Cardiac muscle cell (in vitro differentiated cells and primary cell): ENCODE measurements around the gene ZBTB33. TPM values are rescaled to one million over a fixed set of nuclear protein-coding genes. Genes with fewer than 3 reads are reported as not detected.

Experiments
- DNase-seq, 2 donors: peaks; one replicate each; pipeline versions ENCODE4 v3.0.0 to v3.0.0-alpha.2; 2010 to 2017; ENCODE audit warnings: low read depth in 1 of 2, low spot score in 1 of 2
- H3K27ac ChIP-seq: fragments of 200-600 bp; sonication (generic); 2 replicates; pipeline ENCODE4 v1.5.1; 2016
- H3K27me3 ChIP-seq: fragments of 200-600 bp; sonication (generic); 2 replicates; pipeline ENCODE4 v1.6.0; 2016; ENCODE audit warnings: control low read depth
- H3K36me3 ChIP-seq: fragments of 200-600 bp; sonication (generic); 2 replicates; pipeline ENCODE4 v1.5.1; 2016; ENCODE audit warnings: control low read depth
- H3K4me1 ChIP-seq: fragments of 200-600 bp; sonication (generic); 2 replicates; pipeline ENCODE4 v1.8.1; 2017; ENCODE audit warnings: low read depth, mild to moderate bottlenecking, mixed run types
- H3K4me3 ChIP-seq: fragments of 200-600 bp; sonication (generic); 2 replicates; pipeline ENCODE4 v1.5.1; 2016; ENCODE audit warnings: mild to moderate bottlenecking
- H3K9me3 ChIP-seq: fragments of 200-600 bp; sonication (generic); 2 replicates; pipeline ENCODE4 v1.5.1; 2017; ENCODE audit warnings: low read depth, mild to moderate bottlenecking, control low read depth
- polyA plus RNA-seq: library from polyadenylated mRNA; unstranded; fragments of >200 nt; fragmentation: Nextera tagmentation; extraction: Ambion mirVana; gene quantifications from 2 replicates; pipeline ENCODE4 v1.2.1, GENCODE V29; 2016
- total RNA-seq: library from RNA; depleted of rRNA; stranded (reverse); fragments of >200 nt; gene quantifications from 2 replicates; pipeline ENCODE4 v1.2.3, GENCODE V29; 2016
- TF ChIP-seq, protein P1 (sequence below): IDR thresholded peaks from 2 replicates; pipeline ENCODE4 v1.5.1; 2012; ENCODE audit warnings: low read depth, mild to moderate bottlenecking, low read length

Gene ZBTB33
- total and polyA plus RNA-seq, 2 experiments from 2014 or later, result 5.7 to 11.4 TPM

DNA sequence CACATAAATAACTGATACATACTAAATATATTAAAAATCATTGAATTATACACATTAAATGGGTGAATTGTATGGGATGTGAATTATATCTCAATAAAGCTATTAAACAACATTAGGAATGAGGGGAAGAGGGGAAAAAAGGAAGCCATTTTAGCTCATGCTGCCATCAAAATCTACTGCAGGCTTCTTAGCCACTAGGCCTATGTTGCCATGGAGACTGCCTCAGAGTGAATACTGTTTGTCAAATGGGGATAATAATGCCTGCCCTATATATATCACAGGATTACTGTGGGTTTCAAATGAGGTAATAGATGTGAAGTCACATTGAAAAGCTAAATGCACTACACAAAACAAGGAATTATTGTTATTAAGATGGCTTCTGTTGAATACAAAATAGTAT is 39.5 kb downstream of the ZBTB33 start:
- no peak overlapping the region for H3K4me3 ChIP-seq
- H3K9me3 ChIP-seq, result no peaks in the 10 kb centered on the region
- TF ChIP-seq, protein P1, sequence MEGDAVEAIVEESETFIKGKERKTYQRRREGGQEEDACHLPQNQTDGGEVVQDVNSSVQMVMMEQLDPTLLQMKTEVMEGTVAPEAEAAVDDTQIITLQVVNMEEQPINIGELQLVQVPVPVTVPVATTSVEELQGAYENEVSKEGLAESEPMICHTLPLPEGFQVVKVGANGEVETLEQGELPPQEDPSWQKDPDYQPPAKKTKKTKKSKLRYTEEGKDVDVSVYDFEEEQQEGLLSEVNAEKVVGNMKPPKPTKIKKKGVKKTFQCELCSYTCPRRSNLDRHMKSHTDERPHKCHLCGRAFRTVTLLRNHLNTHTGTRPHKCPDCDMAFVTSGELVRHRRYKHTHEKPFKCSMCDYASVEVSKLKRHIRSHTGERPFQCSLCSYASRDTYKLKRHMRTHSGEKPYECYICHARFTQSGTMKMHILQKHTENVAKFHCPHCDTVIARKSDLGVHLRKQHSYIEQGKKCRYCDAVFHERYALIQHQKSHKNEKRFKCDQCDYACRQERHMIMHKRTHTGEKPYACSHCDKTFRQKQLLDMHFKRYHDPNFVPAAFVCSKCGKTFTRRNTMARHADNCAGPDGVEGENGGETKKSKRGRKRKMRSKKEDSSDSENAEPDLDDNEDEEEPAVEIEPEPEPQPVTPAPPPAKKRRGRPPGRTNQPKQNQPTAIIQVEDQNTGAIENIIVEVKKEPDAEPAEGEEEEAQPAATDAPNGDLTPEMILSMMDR, result no peak
- H3K27me3 ChIP-seq, result no peaks in the 10 kb centered on the region
- no peak for DNase-seq
- no peaks in the 10 kb centered on the region for H3K36me3 ChIP-seq
- no peaks in the 10 kb centered on the region for H3K4me1 ChIP-seq
- H3K27ac ChIP-seq, result no peak overlapping the region

DNA sequence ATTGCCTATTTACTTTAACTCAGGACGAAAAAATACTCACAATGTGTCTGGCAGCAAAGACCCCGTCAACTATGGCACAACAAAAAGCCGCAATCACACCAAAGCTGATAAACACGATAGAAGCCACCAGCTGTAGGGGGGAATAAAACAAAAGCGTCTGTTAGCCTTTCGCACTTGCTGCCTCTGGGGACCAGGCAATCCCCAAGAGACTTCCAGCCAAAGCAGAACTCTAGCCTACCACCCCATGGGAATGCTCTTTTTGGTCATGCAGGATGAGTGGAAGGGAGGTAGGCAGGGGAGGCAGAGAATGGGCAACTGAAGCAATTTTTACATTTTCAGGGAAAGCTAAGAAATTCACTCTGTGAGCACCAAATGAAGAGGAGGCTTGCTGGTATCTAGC is 40.6 kb downstream of the ZBTB33 start:
- Histone ChIP-seq H3K9me3 (no peaks in the 10 kb centered on the region), H3K4me3 (no peak overlapping the region), H3K36me3 (no peaks in the 10 kb centered on the region), H3K27me3 (no peaks in the 10 kb centered on the region), H3K27ac (no peak overlapping the region), H3K4me1 (no peaks in the 10 kb centered on the region)
- no peak for DNase-seq
- TF ChIP-seq, protein P1, result no peak

DNA sequence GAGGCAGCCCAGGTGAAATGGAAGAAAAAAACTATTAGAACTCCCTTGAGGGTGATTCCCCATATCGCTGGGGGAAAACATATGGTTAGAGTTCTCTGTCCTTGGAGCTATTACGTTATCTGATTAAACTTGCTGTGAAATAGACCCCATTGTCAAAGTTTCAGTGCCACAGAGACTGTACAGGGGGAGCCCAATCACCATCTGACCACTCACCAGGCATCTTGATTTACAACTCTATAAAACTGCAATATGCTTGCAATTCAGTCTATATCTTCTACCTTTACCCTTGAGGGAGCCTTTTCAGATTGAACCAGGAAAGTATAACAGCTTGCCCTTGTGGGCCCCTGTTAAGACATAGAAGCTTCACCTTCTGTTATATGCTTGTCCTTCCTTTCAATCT is 42.4 kb downstream of the ZBTB33 start:
- TF ChIP-seq, protein P1, result no peak
- no peak for DNase-seq

DNA sequence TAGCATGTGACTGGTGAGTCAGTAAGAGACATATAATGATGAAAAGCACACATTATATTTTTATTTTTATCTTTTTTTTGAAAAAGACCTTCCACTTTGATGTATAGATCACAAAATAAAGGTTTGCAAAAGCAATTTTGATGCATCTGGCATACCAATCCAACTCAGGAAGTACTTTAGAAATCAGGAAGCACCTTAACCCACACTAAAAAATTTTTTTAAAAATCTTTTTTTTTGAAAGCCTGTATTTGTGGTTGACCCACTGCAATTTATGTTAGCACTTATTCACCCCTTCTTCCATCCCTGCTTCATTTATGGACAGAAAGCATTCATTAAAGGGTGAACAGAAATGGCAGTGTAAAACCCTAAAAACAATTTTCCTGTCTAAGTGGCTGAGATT is 44.0 kb downstream of the ZBTB33 start:
- Histone ChIP-seq H3K9me3 (no peaks in the 10 kb centered on the region), H3K36me3 (no peaks in the 10 kb centered on the region), H3K4me3 (no peak overlapping the region), H3K27ac (no peak overlapping the region), H3K27me3 (no peaks in the 10 kb centered on the region), H3K4me1 (no peaks in the 10 kb centered on the region)
- TF ChIP-seq, protein P1, result no peak
- no peak for DNase-seq

More for the DNA sequence above, 42.4 kb downstream of the ZBTB33 start:
- H3K4me3 ChIP-seq, result no peak overlapping the region
- H3K27ac ChIP-seq, result no peak overlapping the region
- H3K27me3 ChIP-seq, result no peaks in the 10 kb centered on the region
- H3K36me3 ChIP-seq, result no peaks in the 10 kb centered on the region
- no peaks in the 10 kb centered on the region for H3K4me1 ChIP-seq
- no peaks in the 10 kb centered on the region for H3K9me3 ChIP-seq

DNA sequence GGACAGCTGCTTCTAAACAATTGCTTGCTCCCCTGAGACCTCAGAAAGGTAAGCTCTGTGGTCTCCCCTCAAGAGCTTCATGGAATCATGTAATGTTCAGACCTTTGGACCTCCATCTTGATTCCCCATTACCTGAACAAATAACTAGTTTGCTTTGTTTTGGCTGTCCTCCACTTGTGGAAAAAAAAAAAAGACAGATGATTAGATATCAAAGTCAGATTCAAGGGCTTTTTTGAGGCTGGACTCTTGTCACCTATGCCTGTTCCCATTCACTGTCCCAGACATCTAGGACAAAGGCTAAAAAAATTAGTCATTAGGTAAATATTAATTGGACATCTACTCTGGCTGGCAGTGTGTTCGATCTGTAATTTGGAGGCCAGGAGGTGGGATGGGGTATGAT is 47.3 kb downstream of the ZBTB33 start:
- DNase-seq, result no peak
- no peak overlapping the region for H3K27ac ChIP-seq
- TF ChIP-seq, protein P1, result no peak
- H3K4me1 ChIP-seq, result no peaks in the 10 kb centered on the region
- H3K9me3 ChIP-seq, result no peaks in the 10 kb centered on the region
- no peaks in the 10 kb centered on the region for H3K36me3 ChIP-seq
- H3K4me3 ChIP-seq, result no peak overlapping the region
- H3K27me3 ChIP-seq, result no peaks in the 10 kb centered on the region

DNA sequence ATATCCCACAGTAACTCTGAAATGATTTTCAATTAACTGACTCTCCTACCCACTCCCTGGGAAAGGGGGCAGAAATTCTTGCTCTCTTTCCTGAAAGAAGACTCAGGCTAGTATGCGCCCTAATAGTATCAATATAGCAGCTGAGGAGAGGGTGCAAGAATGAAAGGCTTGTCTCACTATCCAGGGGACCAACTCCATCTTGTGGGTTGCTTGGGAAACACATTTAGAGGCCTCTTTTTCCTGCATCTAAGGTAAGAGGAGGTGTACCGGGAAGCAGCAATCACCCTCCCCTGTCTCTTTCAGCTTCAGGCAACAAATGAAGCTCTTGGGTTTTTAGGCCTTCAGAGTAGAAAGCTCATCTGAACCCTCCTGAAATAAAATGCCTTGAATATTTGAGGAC is 49.3 kb downstream of the ZBTB33 start:
- H3K9me3 ChIP-seq, result no peaks in the 10 kb centered on the region
- H3K36me3 ChIP-seq, result no peaks in the 10 kb centered on the region
- DNase-seq, result peak in 1 of 2 donors; percentile 3
- H3K4me3 ChIP-seq, result no peak overlapping the region
- TF ChIP-seq, protein P1, result peak; percentile 4
- H3K27me3 ChIP-seq, result no peaks in the 10 kb centered on the region
- H3K4me1 ChIP-seq, result no peaks in the 10 kb centered on the region
- H3K27ac ChIP-seq, result no peak overlapping the region
